Renal cortex interstitium (tissue), 15 donors: ENCODE results near the gene TGM4. TPM values are rescaled to one million over a fixed set of nuclear protein-coding genes. Genes with fewer than 3 reads are reported as not detected.
A peak's percentile ranks its signal among the peaks of the same experiment; 100 is the strongest.
"Not testable (repeated sequence)": the region's sequence is repeated elsewhere in the genome, so short reads cannot be mapped to it uniquely, and the experiment has no call there.

Source experiments
- DNase-seq, 11 donors: peaks; one replicate each; pipeline ENCODE4 v3.0.0-alpha.2; 2013; ENCODE audit warnings: low read depth in 9 of 11, low spot score in 4 of 11; ENCODE audit errors: extremely low read depth in 1 of 11
- long read RNA-seq, 16 experiments: transcript quantifications; one replicate each; lab custom pipeline, GENCODE V29; 2026
- polyA plus RNA-seq, 3 donors: library from polyadenylated mRNA; unstranded; fragments of 120-200 nt; gene quantifications; one replicate each; pipeline ENCODE4 v1.2.1, GENCODE V29; 2013; ENCODE audit not compliant: insufficient read length in 3 of 3

The TGM4 gene
- under 1 TPM; 0.03 to 0.18 (median 0.12) TPM for polyA plus RNA-seq
- long read RNA-seq, donor 1: 0 reads
- long read RNA-seq, donor 2: 0 reads
- long read RNA-seq, donor 3: 0 reads
- long read RNA-seq, donor 4: 0 reads
- long read RNA-seq, donor 5: 0 reads
- long read RNA-seq, donor 6: 0 reads
- long read RNA-seq, donor 7: 0 reads
- long read RNA-seq, donor 8: 0 reads
- long read RNA-seq, donor 9: 0 reads
- long read RNA-seq, donor 10, partial matches to known transcripts: 18 of 18 reads
- long read RNA-seq, donor 10, other reads (novel, unspliced or antisense): 0 of 18 reads
- long read RNA-seq, donor 11: 0 reads
- long read RNA-seq, donor 12: 0 reads
- long read RNA-seq, donor 13: 0 reads
- long read RNA-seq, donor 14: 0 reads
- long read RNA-seq, donor 15: 0 reads
- long read RNA-seq, donor 16: 0 reads

DNA sequence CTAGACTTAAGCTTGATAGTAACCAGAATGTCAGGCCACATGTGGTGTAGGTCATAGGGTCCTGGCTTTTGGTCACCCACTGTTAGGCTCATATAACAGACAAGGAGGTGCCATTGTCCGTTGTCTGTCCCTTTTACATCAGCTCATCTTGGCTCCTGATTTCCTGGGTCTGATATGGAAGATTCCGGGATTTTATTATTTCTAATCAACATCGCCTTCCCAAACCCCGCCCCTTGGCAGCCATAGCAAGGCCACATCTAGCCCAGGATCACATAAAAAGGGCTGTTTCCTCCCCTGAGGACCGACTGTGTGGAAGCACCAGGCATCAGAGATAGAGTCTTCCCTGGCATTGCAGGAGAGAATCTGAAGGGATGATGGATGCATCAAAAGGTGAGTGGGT, at the start of gene TGM4:
Gene TGM4, plus strand, starts transcription at position 301 of the 400 bp plus-strand sequence. Its CDS starts 71 bp downstream, at position 372.
- DNase-seq: no peak

DNA sequence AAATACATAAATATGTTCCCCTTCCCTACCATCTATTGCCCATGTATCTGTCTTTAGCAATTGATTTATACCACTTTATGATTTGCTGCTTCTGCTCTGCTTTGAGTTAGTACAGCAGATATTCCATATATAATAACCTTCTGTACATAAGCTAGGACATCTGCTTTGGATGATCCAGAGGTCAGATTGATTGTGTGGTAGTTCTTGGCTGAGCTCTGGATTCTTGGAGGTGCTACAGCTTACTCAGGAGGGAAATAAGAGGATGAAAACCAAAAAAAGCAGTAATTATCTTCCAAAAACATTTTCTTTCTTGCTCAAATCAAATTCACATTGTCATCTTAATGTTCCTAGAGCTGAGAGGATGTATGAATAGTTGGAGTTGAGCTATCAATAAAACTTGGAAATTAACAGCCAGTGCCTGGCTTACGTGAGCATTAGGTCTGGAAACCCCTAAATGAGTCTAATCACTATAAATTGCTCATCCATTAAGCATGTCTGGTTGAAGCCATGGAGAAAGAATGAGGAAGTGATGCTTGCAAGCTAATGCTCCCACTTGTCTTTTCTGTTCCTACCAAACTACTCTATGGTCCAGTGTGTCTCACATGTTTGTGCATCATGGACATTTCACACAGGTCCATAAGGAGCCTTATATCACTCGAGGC, 49.0 kb upstream of the TGM4 start:
- DNase-seq: no peak

DNA sequence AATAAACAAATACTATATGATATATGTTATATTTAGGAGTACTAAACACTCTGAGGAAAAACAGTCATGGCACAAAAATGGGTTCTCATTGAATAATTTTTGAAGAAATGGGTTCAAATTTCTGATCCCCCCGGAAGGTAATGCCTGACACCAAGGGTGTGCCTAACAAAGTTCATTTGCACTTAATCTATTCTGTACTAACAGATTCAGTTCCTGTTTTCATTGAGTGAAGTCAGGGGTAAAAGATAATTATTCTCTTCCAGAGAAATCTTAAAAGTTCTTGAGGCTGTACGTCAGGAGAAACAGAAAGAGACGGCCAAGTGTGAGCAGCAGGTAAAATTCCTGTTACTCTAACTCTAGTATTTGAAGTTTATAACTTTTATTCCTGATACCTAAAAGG, 47.2 kb upstream of the TGM4 start:
- no peak for DNase-seq

DNA sequence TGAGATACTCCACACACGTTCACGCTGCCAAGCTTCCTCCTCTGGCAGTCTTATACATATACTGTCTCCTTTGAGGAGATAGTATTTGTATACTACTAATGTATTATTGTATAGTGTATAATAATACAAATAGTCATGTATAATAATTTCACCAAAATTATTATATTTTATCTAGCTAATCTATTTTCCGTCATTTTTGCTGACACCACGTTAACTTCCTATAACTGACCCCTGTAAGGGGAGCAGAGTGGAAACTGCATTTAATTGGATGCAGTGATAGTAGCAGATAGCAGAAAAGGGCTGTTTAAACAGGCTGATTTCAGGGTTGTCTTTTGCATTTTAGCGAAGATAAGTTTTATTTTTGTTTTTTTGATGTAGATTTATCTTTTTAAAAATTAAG, 43.2 kb upstream of the TGM4 start:
- DNase-seq: no peak

DNA sequence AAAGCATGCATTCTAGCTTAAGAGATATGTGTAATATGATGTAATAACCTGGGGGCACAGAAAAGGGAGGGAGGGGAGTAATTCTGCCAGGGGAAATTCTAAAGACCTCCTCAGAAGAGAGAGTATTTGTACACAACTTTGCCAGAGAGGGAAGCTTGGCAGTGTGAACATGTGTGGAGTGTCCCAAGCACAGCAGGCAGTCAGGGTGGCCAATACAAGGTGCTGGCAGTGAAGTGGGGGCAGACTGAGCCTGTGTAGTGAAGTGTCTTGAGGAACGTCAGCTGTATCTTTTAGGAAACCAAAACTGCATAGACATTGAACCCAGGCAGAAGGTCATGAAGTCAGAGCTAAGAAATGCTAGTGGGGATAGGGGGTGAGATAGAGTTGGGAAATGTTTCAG, 42.4 kb upstream of the TGM4 start:
- DNase-seq: no peak

DNA sequence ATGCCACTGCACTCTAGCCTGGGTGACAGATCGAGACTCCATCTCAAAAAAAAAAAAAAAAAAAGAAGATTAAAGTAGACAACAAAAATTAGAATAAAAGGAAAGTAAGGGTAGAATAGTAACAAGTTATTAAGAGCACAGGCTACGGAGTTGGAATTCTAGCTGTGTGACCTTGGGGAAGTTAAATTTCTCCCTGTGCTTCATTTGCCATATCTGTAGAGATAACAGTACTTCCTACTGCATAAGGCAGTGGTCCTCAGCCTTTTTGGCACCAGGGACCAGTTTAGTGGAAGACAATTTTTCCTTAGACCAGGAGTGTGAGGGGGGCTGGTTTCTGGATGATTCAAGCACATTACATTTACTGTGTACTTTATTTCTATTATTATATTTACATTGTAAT, 41.4 kb upstream of the TGM4 start:
- DNase-seq: no peak

DNA sequence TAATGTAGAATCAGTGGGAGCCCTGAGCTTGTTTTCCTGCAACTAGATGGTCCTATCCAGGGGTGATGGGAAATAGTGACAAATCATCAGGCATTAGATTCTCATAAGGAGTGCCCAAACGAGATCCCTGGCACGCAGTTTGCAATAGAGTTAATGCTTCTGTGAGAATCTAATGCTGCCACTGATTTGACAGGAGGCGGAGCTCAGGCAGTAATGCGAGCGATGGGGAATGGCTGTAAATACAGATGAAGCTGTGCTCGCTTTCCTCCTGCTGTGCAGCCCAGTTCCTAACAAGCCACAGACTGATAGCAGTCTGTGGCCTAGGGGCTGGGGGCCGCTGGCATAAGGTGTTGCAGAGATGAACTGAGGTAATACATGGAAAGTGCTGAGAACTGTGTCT, 41.0 kb upstream of the TGM4 start:
- DNase-seq: no peak

DNA sequence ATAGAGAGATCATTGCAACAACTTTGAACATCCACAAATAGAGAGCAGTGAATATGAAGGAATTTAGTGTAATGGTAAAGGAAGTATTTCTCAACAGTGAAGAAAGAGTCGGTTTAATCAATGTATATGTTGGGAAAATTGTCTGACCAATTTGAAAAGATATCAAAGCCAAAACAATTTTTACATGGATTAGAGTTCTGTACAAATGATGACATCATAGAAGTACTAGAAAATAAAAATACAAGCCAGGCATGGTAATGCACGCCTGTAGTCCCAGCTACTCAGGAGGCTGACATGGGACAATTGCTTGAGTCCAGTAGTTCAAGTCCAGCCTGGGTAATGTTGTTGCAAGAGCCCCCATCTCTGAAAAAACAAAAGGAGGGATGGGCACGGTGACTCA, 38.7 kb upstream of the TGM4 start:
- DNase-seq: no peak

DNA sequence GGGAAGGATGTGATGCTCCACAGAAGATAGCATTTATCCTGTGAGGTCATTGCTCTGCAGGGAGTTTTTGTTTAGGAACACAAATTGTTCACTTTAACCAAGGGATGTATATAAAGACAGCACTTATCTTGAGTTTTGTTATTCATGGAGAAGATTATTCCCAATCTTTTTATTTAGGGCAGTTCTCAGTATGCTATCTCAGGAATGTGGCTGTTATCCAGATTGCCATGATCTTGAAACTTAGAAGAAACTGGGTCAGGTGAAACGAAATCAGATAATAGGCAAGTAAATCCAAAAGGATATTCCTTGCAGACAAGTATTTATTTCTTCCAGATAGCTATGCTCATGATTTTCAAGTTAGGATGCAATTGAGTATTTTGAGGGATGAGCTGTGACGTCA, 32.0 kb upstream of the TGM4 start:
- DNase-seq: no peak

DNA sequence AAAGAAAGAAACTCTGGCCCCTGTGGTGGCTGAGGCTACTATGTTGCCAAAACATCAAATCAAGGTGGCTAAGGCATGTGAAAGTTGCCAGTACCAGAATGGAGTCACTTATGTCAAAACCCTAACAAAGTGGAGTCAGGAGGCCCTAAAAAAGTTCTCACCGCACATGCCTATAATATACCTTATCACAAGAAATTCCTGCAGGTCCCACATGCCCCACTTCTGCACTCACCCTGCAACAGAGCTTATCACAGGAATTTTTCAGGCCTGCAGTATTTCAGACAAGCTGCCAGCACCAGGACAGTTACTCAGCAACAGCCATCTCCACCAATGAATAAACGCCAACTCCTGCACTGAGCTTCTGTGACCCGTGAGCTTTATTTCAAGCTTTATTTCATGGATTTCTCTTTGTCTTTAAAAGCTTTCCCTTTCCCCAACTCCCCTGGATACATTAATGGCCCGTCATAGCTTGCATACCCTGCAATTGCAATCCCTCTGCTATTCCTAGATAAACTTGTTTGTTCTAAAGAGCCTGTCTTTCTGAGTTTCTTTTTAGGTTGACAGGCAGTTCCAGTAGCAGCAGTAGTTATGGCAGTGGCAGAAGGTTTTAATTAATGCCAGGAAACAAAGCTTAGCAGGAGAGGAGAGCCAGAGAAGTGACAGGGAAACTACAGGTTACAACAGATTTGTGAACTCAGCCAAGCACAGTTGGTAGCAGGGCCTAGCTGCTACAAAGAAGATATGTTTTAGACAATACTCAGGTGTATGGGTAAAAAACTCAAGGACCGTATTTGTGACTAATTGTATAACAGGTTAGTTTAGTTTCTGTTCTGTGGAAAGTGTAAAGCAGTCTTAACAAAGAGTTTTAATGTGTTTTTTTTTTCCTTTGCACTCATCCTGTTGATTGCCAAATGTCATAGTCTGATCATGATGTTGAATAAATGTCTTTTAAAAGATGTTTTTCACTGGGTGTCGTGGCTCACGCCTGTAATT, 28.6 kb upstream of the TGM4 start:
- no peak for DNase-seq

DNA sequence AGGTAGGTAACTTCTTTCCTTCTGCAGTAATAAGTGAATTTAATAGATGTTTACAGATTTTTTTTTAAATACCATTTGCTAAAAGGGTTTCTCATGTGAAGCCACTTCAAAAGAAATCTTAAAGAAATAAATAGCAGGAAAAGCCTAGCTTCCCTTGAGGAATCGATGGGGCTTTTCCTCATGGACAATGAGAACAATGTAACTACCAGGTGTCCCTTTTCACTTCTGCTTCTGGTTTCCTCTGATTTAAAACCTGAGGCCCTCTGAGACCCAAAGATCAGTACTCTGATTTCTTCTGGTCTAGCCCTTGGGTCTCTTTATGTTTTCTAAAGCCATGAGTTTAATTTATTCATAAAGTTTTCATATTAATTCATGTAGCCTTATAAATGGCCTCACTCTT, 25.8 kb upstream of the TGM4 start:
- no peak for DNase-seq

DNA sequence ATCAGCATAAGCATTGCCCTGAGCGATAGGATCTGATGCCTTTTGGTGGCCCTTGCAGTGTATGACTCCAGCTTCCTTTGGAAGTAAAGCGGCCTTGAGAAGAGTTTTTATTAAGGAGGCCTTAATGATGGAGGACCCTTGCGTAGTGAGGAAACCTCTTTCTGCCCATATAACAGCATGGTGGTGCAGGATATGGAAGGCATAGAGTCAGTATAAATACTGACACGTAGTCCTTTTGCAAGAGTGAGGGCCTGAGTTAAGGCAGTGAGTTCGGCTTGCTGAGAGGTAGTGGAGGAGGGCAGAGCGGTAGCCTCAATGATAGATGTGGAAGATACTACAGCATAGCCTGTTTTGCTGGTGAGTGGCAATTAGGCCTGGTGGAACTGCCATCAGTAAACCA, 17.7 kb upstream of the TGM4 start:
- DNase-seq: not testable (repeated sequence)

DNA sequence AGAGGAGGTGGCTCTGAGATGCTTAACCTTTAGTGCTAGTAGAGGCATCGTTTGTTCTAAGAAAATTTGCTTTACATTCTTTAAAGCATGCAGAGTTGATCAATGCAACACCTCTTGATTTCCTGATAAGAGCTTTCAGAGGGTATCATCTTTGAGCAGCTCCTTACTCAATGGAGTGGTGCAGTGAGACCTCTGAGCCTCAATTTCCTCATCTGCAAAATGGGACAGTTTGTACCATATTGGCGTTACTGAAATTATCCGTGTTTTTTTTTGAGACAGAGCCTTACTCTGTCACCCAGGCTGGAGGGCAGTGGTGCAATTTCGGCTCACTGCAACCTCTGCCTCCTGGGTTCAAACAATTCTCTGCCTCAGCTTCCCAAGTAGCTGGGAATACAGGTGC, 14.3 kb upstream of the TGM4 start:
- DNase-seq: no peak

DNA sequence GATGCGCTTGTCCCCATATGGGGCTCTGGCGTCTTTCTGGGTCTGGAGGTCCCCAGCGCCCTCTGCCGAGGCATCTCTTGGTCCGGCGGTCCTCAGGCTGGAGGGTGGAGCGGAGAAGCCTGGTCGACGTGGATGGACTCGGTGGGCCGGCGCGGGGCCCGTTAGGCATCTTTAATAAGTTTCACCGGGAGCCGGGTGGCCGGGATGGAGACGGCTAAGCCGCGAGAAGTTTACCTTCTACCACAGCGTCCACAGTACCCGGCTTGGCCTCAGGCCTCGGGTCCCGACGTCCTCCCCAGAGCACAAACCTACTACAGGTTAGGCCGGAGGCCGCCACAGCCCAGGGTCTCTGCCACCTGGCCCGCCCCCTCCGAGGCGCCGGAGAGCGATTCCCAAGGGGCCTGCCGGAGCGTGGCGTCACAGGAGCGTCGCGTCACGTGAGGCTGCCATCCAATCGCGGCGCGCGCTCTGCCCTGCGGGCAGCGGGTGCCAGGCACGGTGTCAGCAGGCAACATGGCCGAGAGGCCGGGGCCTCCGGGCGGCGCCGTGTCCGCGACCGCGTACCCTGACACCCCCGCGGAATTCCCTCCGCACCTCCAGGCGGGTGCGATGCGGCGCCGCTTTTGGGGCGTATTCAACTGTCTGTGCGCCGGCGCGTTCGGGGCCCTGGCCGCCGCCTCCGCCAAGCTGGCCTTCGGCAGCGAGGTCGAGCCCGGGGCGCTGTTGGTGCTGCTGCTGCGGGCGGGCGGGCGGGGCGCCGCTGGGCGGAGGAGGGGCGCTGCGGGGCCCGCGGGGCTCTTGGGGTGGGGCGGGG, 12.8 kb upstream of the TGM4 start, which contains the start of gene TMEM42:
Gene TMEM42, plus strand, starts transcription at position 501 of the 814 bp plus-strand sequence. Its CDS starts 13 bp downstream, at position 514.
- peak; percentile 80 to 91 (median 87) for DNase-seq

DNA sequence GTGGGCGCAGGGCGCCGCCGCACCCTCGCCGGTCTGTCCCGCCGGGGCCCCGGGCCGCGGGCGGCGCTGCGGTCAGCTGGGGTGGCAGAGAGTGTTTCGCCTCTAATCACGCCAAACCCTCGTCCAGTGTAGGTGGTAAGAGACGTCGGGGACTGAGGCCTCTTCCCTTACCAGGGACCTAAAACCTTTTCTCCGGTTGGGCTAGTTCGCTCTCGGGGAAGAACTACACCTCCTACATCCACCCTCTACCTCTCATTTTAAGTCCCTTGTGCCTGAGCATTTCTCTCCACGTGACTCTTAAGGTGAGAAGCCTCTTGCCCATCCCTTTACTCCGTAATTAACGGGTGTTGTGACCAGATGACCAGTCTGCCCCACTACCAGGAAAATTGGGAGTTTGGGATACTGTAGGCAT, 12.2 kb upstream of the TGM4 start:
- peak in 8 of 11 donors; percentile 4 to 33 (median 14) for DNase-seq

DNA sequence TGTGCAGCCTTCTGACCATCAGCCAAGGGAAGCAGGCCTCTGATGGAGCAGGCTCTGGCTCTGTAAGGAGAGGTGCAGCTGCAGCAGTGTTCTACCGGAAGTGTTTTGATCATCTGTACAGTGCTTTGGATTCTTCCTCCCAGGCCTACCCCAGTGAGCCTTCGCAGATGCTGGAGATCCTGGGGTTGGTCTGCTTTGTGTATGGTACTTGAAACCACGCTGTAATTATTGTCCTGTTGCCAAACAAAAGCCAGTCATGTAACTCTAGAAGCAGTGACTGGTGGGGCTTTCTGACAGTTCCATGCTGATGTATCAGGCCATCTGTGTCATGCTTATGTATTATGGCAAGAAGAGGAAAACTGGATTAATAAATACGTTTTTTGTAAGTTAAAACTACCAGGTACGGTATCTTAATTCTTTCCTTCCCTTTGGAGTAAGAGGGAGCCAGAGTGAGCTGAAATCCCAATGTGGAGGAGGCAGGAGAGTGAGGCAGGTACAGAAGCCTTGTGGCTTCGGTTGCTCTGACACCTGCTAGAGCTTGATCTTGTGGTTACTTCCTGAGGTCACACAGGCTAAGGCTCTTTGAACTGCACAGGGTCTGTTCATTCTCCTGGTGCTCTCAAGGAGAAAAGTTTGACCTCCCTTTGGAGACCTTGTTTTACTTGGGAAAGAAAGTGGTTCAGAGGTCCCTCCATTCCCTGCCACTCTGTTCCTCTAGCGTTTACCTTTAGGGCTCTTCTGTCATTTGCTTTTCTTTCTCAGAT, 9.0 kb upstream of the TGM4 start:
- no peak for DNase-seq

DNA sequence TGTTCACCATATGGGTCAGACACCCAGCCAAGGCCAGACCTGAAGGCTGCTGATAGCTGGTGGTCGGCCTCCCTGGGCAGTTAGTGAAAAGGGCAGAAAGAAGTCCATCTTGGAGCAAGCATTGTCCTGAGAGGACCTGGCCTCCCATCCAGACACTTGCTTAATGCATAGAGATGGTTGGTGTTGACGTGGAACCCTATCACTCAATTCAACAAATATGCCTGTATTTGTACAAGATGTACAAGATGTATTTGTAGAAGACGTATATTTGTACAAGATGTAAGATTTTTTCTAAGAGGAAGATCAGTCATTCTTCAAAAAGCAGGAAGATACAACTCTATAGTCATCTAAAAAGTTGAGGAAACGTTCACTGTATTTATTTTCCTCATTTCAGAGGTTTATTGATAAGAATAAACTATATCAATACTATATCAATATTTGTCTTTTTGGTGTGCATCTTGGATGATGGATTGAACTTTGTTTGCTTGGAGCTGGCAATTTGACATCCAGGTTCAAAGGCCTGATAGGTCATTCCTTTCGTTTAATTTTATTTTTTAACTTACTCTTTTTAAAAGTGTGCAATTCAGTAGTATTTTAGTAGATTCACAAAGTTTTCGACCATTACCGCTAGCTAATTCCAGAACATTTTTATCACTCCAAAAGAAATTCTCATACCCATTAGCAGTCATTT, 6.8 kb upstream of the TGM4 start:
- DNase-seq: no peak
